HCT116 (cell line): ENCODE measurements around the gene ZBTB17. TPM values are rescaled to one million over a fixed set of nuclear protein-coding genes. Genes with fewer than 3 reads are reported as not detected.

ENCODE experiments used
- ATAC-seq: fragments of 200-7000 bp; cut with Tn5 transposase; 2 replicates; pipeline ENCODE4 v1.9.1; 2020; ENCODE audit warnings: mild to moderate bottlenecking, moderate library complexity
- BruUV-seq: library from RNA; stranded (reverse); fragments of 400-500 nt; replicated peaks from 2 replicates; lab custom pipeline; 2021; lab: Mats Ljungman, UMichigan
- CTCF ChIA-PET: fragments of 300-600 bp; sonication (Branson Sonifier 250); formaldehyde crosslinking; loops from one replicate; lab custom pipeline; 2021; ENCODE audit warnings: antibody characterized with exemption; lab: Charles Lee
- POLR2A ChIA-PET: fragments of 300-600, 350-600 bp; sonication (Branson Sonifier 250); formaldehyde crosslinking; loops from one replicate; lab custom pipeline; 2021; ENCODE audit warnings: antibody characterized with exemption; lab: Charles Lee
- RAD21 ChIA-PET, 2 experiments: fragments of 300-600 bp; sonication (Branson Sonifier 250); formaldehyde crosslinking; loops; one replicate each; lab custom pipeline; 2023; ENCODE audit warnings: low total read pairs in 2 of 2; ENCODE audit not compliant: uncharacterized antibody in 2 of 2, unreplicated experiment in 2 of 2, low non-redundant PET in 1 of 2; lab: Charles Lee
- DNase-seq: peaks from one replicate; pipeline ENCODE4 v3.0.0-alpha.2; 2010; ENCODE audit warnings: low read depth, low spot score
- H2AFZ ChIP-seq: fragments of 200-600 bp; shearing (Covaris generic), sonication (generic); 2 replicates; pipeline ENCODE4 v1.6.1; 2017; ENCODE audit warnings: low read depth, mixed run types, mixed read lengths, antibody characterized with exemption, low read length; ENCODE audit not compliant: poor library complexity, severe bottlenecking
- H3K27ac ChIP-seq: 2 replicates; pipeline ENCODE4 v1.5.1; 2012; ENCODE audit warnings: low read depth, low read length
- H3K27me3 ChIP-seq: fragments of 200-600 bp; sonication (generic); 2 replicates; pipeline ENCODE4 v1.6.1; 2016; ENCODE audit warnings: mixed run types, low read length, mixed read lengths; ENCODE audit not compliant: insufficient read depth
- H3K36me3 ChIP-seq, 2 experiments: fragments of 200-500 bp in 1 of 2; fragments of 200-600 bp in 1 of 2; sonication (Bioruptor generic) in 1 of 2; sonication (generic) in 1 of 2; 2 replicates each; pipeline versions ENCODE4 v1.5.1 to v1.6.1; 2014 to 2016; ENCODE audit warnings: low read length in 2 of 2, inconsistent platforms in 1 of 2, mixed read lengths in 1 of 2, mixed run types in 1 of 2; ENCODE audit not compliant: insufficient read depth in 2 of 2, control insufficient read depth in 1 of 2
- H3K4me1 ChIP-seq, 2 experiments: fragments of 200-600 bp in 1 of 2; sonication (generic) in 1 of 2; 2 replicates each; pipeline versions ENCODE4 v1.5.1 to v1.6.1; 2012 to 2017; ENCODE audit warnings: low read length in 2 of 2, inconsistent platforms in 1 of 2, mild to moderate bottlenecking in 1 of 2, mixed read lengths in 1 of 2, mixed run types in 1 of 2, moderate library complexity in 1 of 2; ENCODE audit not compliant: insufficient read depth in 2 of 2, control insufficient read depth in 1 of 2
- H3K4me2 ChIP-seq: fragments of 200-600 bp; sonication (generic); 2 replicates; pipeline ENCODE4 v1.6.1; 2017; ENCODE audit warnings: mixed run types, low read length, mixed read lengths
- H3K4me3 ChIP-seq, 2 experiments: fragments of 200-600 bp in 1 of 2; sonication (generic) in 1 of 2; replicated peaks in 1 of 2; 2 replicates each; pipeline ENCODE4 v1.5.1; 2011 to 2016; ENCODE audit warnings: low read length in 2 of 2, control low read depth in 1 of 2, low read depth in 1 of 2, mild to moderate bottlenecking in 1 of 2, mixed read lengths in 1 of 2, mixed run types in 1 of 2
- H3K79me2 ChIP-seq: fragments of 200-600 bp; sonication (generic); 2 replicates; pipeline ENCODE4 v1.6.1; 2017; ENCODE audit warnings: mild to moderate bottlenecking, mixed run types, low read length, moderate library complexity, mixed read lengths; ENCODE audit not compliant: insufficient read depth
- H3K9ac ChIP-seq: fragments of 200-600 bp; sonication (generic); 2 replicates; pipeline ENCODE4 v1.6.1; 2016; ENCODE audit warnings: low read length, mixed read lengths
- H3K9me2 ChIP-seq: fragments of 200-600 bp; sonication (generic), shearing (Covaris generic); 2 replicates; pipeline ENCODE4 v1.6.1; 2017; ENCODE audit warnings: mixed run types, mild to moderate bottlenecking, moderate library complexity; ENCODE audit not compliant: insufficient read depth
- H3K9me3 ChIP-seq, 2 experiments: fragments of 200-500 bp in 1 of 2; fragments of 200-600 bp in 1 of 2; sonication (Bioruptor generic) in 1 of 2; sonication (generic) in 1 of 2; 2 replicates each; pipeline ENCODE4 v1.6.1; 2014 to 2017; ENCODE audit warnings: low read length in 2 of 2, mixed read lengths in 2 of 2, inconsistent platforms in 1 of 2, low read depth in 1 of 2, mild to moderate bottlenecking in 1 of 2, mixed run types in 1 of 2, moderate library complexity in 1 of 2; ENCODE audit not compliant: control insufficient read depth in 1 of 2, insufficient read depth in 1 of 2
- H4K20me1 ChIP-seq: fragments of 200-600 bp; sonication (generic), shearing (Covaris generic); 2 replicates; pipeline ENCODE4 v1.6.1; 2017; ENCODE audit warnings: mixed run types, mild to moderate bottlenecking, moderate library complexity; ENCODE audit not compliant: insufficient read depth
- CEBPB ChIP-seq: IDR thresholded peaks from 2 replicates; pipeline ENCODE4 v1.6.1; 2012; ENCODE audit warnings: low read depth
- EGR1 ChIP-seq: IDR thresholded peaks from 2 replicates; pipeline ENCODE4 v1.6.1; 2012; ENCODE audit warnings: low read depth
- ELF1 ChIP-seq: IDR thresholded peaks from 2 replicates; pipeline ENCODE4 v1.6.1; 2012; ENCODE audit warnings: low read depth, borderline replicate concordance
- EZH2 ChIP-seq: fragments of 200-600 bp; sonication (generic); IDR thresholded peaks from 2 replicates; pipeline ENCODE4 v1.6.1; 2017; ENCODE audit warnings: antibody characterized with exemption, mixed run types
- EZH2phosphoT487 ChIP-seq: fragments of 200-600 bp; IDR thresholded peaks from 2 replicates; pipeline ENCODE4 v1.6.1; 2018; ENCODE audit warnings: antibody characterized with exemption, borderline replicate concordance
- JUND ChIP-seq: IDR thresholded peaks from 2 replicates; pipeline ENCODE4 v1.6.1; 2012
- POLR2A ChIP-seq: IDR thresholded peaks from 2 replicates; pipeline ENCODE4 v1.7.0; 2011; ENCODE audit warnings: borderline replicate concordance; ENCODE audit not compliant: insufficient read depth, insufficient read length; ENCODE audit errors: extremely low read depth
- SIN3A ChIP-seq: IDR thresholded peaks from 2 replicates; pipeline ENCODE4 v1.6.1; 2012; ENCODE audit warnings: low read depth
- SP1 ChIP-seq: IDR thresholded peaks from 2 replicates; pipeline ENCODE4 v1.6.1; 2012; ENCODE audit warnings: low read depth
- SRF ChIP-seq: IDR thresholded peaks from 2 replicates; pipeline ENCODE4 v1.6.1; 2012; ENCODE audit warnings: low read depth
- YY1 ChIP-seq: IDR thresholded peaks from 2 replicates; pipeline ENCODE4 v1.6.1; 2011; ENCODE audit warnings: low read length, low read depth, moderate library complexity, mild to moderate bottlenecking; ENCODE audit not compliant: insufficient replicate concordance; ENCODE audit errors: extremely low read depth
- ZBTB33 ChIP-seq: IDR thresholded peaks from 2 replicates; pipeline ENCODE4 v1.6.1; 2011; ENCODE audit warnings: mild to moderate bottlenecking, low read length, moderate library complexity; ENCODE audit not compliant: insufficient replicate concordance; ENCODE audit errors: extremely low read depth
- ZNF274 ChIP-seq: fragments of 200-500 bp; sonication (Bioruptor generic); IDR thresholded peaks from 2 replicates; pipeline ENCODE4 v1.6.1; 2014; ENCODE audit warnings: mild to moderate bottlenecking, low read depth, low read length, inconsistent platforms
- intact Hi-C: fragments of 100-400 bp; cut with micrococcal nuclease; formaldehyde crosslinking; loops from 2 replicates; pipeline ENCODE4 v1.10.0; 2022
- total RNA-seq: library from RNA; stranded (reverse); gene quantifications from one replicate; pipeline ENCODE4 v1.2.1, GENCODE V29; 2021; ENCODE audit not compliant: unreplicated experiment
- TF ChIP-seq, protein P1 (sequence below), 3 experiments: fragments of 200-600 bp in 1 of 3; sonication (generic) in 1 of 3; IDR thresholded peaks in 2 of 3; conservative IDR thresholded peaks in 1 of 3; 2 replicates each; pipeline ENCODE4 v1.5.1; 2012 to 2017; ENCODE audit warnings: low read depth in 2 of 3, low read length in 2 of 3, antibody characterized with exemption in 1 of 3, borderline replicate concordance in 1 of 3, control low read depth in 1 of 3, mild to moderate bottlenecking in 1 of 3, mixed read lengths in 1 of 3, mixed run types in 1 of 3, moderate library complexity in 1 of 3; ENCODE audit not compliant: insufficient read depth in 1 of 3
- TF ChIP-seq, protein P2 (sequence below): IDR thresholded peaks from 2 replicates; pipeline ENCODE4 v1.6.1; 2012

The ZBTB17 gene
- total RNA-seq, 1 experiment from 2014 or later, result 31.6 TPM

DNA sequence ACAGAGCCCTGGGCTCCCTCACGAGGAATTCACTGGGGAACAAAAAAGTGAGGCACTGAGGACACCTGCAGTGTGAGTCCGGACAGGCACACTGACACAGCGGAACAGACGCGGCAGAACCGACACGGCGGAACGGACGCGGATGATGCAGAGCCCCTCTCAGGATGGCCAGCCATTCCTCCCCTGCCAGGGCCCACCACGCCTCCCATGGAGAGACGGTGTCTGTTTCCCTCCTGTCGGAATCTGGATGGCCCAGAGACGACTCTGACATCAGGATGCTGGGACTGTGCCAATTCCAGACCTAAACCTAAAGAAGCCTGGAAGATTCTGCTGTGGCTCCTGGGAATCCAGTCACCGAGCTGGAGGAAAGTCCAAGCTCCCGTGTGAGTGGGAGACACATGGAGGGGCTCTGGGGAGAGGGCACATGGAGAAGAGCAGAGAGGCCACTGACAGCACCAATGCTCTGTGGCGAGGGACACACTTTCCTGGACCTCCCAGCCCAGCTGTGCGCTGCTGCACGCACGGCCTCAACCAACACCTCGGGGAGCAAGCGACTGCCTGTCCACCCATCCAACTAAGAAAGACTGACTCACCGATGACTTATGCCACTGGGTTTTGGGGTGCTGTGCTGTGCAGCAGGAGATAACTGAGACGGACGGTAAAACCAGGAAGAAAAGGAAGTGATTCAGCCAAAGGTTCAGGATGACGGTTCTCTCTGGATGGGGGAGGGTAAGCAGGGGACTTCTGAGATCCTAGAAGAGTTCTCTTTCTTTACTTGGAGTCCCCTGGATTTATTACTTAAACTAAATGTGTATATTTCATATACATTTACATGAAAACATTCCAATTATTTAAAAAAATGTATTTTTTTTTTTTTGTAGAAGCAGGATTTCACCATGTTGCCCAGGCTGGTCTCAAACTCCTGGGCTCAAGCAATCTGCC lies 23.3 kb downstream of the ZBTB17 start (continued):
- TF ChIP-seq ZBTB33, result no peak
- peak; percentile 93 for TF ChIP-seq JUND
- TF ChIP-seq ZNF274, result no peak
- TF ChIP-seq SP1, result peak; percentile 93

- POLR2A ChIA-PET, result interaction anchor here (0.6 kb wide), 1 partner anchor 118 kb away, joined by 3 read pairs; no protein-coding TSS in a partner anchor
- H3K27me3 ChIP-seq, result no peaks in the 10 kb centered on the region
- no peaks in the 10 kb centered on the region for H3K9me3 ChIP-seq
- RAD21 ChIA-PET, result no interaction called here
- TF ChIP-seq EZH2phosphoT487, result no peak
- no peak for TF ChIP-seq CEBPB
- TF ChIP-seq SIN3A, result no peak
- no peak for TF ChIP-seq YY1
- TF ChIP-seq SRF, result no peak
- TF ChIP-seq POLR2A, result no peak
- no peak for TF ChIP-seq JUND
- no peak for TF ChIP-seq ZBTB33
- TF ChIP-seq, protein P1, sequence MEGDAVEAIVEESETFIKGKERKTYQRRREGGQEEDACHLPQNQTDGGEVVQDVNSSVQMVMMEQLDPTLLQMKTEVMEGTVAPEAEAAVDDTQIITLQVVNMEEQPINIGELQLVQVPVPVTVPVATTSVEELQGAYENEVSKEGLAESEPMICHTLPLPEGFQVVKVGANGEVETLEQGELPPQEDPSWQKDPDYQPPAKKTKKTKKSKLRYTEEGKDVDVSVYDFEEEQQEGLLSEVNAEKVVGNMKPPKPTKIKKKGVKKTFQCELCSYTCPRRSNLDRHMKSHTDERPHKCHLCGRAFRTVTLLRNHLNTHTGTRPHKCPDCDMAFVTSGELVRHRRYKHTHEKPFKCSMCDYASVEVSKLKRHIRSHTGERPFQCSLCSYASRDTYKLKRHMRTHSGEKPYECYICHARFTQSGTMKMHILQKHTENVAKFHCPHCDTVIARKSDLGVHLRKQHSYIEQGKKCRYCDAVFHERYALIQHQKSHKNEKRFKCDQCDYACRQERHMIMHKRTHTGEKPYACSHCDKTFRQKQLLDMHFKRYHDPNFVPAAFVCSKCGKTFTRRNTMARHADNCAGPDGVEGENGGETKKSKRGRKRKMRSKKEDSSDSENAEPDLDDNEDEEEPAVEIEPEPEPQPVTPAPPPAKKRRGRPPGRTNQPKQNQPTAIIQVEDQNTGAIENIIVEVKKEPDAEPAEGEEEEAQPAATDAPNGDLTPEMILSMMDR (IDR thresholded peaks at IDR 0.05 in 2 of 3, conservative IDR thresholded peaks at IDR 0.05 in 1 of 3; ENCODE audit: borderline replicate concordance in 1 of 3, insufficient read depth in 1 of 3, low read depth in 2 of 3, low read length in 2 of 3), result no peak
- no peak for TF ChIP-seq EZH2
- no peak for TF ChIP-seq SP1
- TF ChIP-seq EGR1, result no peak
- TF ChIP-seq, protein P2, sequence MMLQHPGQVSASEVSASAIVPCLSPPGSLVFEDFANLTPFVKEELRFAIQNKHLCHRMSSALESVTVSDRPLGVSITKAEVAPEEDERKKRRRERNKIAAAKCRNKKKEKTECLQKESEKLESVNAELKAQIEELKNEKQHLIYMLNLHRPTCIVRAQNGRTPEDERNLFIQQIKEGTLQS, result no peak
- no peak for TF ChIP-seq ZNF274
- no peak for TF ChIP-seq ELF1
- no peaks in the 10 kb centered on the region for H3K9me2 ChIP-seq
- H3K4me3 ChIP-seq, result no peak overlapping the region
- H2AFZ ChIP-seq, result no peak overlapping the region
- 0 out of 2 replicates have a peak overlapping the region, but pooled peaks have one; percentile 40 for H3K9ac ChIP-seq
- H3K27ac ChIP-seq, result 0 out of 2 replicates have a peak overlapping the region, but pooled peaks have one; percentile 10
- H3K4me1 ChIP-seq, result peaks cover 33 to 68% of the 10 kb centered on the region in 2 experiments
- peak overlapping the region; percentile 78 for H3K4me2 ChIP-seq
- no peaks in the 10 kb centered on the region for H4K20me1 ChIP-seq
- no peak for ATAC-seq
- peaks cover 38% of the 10 kb centered on the region; the same call in 1 of the 2 replicates for H3K79me2 ChIP-seq
- DNase-seq, result no peak
- peaks cover 0 to 7% of the 10 kb centered on the region in 2 experiments; a peak in 1 of 4 replicates for H3K36me3 ChIP-seq
- no TSS peak for BruUV-seq
- intact Hi-C loops, result no loop called here
- CTCF ChIA-PET, result no interaction called here
Measured at GRCh38 chr1:15951341-15952153, 24.4 kb downstream of the ZBTB17 start.
